Measurements from ENCODE around the gene SHANK3. TPM values are rescaled to one million over a fixed set of nuclear protein-coding genes. Genes with fewer than 3 reads are reported as not detected.

Gene SHANK3
- total RNA-seq, 2 donors from 2014 or later, result 8.2 to 12.3 TPM

DNA sequence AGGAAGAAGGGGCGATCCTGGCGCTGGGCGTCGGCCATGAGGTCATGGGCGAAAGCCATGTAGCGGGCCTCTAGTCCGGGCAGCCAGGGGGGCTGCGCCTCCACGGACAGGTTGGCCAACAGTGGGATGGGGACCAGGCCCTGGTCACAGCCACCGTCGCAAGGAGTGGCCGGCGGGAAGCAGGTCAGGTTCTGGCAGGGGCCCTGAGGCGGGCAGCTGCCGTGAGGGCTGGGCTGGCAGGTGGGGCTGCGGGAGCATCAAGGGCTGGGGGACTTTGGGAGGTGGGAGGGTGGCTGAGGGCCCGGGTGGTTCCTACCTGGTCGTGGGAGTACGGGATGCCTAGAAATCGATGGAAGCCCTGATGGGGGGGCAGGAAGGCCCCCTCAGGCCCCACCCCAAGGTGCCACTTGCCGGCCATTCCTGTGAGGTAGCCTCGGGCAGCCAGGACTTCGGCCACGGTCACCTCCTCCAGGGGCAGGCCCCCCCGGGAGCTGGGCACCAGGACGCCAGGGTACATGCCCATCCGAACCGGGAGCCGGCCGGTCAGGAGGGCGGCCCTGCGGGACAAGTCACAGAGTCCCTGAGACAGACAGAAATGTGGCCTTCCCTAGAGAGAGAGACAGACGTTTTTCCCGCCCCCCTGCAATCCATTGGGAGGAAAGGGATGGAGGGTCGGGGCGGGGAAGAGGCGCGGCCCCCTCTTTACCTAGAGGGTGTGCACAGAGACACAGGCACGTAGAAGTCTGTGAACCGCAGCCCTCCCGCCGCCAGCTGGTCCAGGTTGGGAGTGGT is 45.6 kb upstream of the SHANK3 start:
- H3K27ac ChIP-seq, result peak overlapping the region; percentile 77 to 78
- no peaks in the 10 kb centered on the region for H3K9me3 ChIP-seq
- TF ChIP-seq, protein P1, sequence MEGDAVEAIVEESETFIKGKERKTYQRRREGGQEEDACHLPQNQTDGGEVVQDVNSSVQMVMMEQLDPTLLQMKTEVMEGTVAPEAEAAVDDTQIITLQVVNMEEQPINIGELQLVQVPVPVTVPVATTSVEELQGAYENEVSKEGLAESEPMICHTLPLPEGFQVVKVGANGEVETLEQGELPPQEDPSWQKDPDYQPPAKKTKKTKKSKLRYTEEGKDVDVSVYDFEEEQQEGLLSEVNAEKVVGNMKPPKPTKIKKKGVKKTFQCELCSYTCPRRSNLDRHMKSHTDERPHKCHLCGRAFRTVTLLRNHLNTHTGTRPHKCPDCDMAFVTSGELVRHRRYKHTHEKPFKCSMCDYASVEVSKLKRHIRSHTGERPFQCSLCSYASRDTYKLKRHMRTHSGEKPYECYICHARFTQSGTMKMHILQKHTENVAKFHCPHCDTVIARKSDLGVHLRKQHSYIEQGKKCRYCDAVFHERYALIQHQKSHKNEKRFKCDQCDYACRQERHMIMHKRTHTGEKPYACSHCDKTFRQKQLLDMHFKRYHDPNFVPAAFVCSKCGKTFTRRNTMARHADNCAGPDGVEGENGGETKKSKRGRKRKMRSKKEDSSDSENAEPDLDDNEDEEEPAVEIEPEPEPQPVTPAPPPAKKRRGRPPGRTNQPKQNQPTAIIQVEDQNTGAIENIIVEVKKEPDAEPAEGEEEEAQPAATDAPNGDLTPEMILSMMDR (IDR thresholded peaks at IDR 0.05), result no peak
- H3K4me3 ChIP-seq, result peak overlapping the region; percentile 78
- DNase-seq (ENCODE audit: low spot score), result no peak
- H3K4me1 ChIP-seq, result peaks cover 0 to 31% of the 10 kb centered on the region in 2 donors
- no peaks in the 10 kb centered on the region for H3K36me3 ChIP-seq
- no peaks in the 10 kb centered on the region for H3K27me3 ChIP-seq

DNA sequence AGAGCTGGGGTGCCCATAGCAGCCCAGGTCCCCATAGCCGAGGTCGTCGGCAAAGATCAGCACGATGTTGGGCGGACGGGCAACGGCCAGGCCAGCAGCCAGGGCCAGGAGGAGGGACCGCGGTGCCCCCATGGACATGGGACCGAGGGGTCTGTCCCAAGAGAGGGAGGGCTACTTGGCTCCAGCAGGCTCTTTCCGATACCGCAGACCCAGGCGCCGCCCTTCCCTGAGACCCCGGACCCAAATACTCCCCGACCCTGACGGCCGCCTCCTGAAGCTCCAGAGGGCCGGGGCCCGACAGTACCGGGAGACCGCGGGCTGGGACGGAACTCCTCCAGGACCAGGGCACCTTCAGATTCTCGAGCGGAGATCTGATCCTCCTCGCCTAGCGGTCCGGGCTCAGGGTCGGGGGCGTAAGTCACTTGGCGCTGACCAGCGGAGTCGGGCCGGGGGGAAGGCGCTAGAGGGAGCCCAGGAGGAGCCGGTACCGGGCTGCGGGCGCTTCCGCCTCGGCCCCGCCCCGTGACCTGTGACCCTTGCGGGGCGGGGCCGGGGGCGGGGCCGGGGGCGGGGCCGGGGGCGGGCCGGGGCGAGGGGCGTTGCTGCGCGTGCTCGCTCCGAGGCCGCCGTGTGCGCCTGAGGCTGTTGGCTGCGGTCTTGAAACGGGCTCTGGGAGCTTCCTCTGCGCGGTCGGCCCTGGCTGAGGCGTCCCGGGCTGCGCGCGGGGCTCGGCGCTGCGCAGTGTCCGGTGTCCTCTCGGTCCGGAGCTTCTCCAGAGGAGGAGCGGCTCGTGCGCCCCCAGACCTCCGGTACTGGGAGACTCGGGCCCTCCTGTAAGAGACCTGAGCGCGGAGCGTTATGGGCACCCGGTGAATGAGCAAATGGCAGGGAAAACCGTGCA is 44.7 kb upstream of the SHANK3 start, which contains the start of gene ARSA:
Gene ARSA (minus strand): TSS at position 511 of the 901 bp plus-strand sequence. CDS start 373 bp downstream, at position 138.
- H3K36me3 ChIP-seq, result no peaks in the 10 kb centered on the region
- peak within 1 kb of the TSS; percentile 78 for H3K4me3 ChIP-seq
- peak within 1 kb of the TSS; percentile 77 to 78 for H3K27ac ChIP-seq
- DNase-seq (ENCODE audit: low spot score), result peak; percentile 79
- TF ChIP-seq, protein P1 (IDR thresholded peaks at IDR 0.05), result peak in 1 of 2 donors; percentile 60
- no peaks in the 10 kb centered on the region for H3K27me3 ChIP-seq
- H3K4me1 ChIP-seq, result peaks cover 0 to 23% of the 10 kb centered on the region in 2 donors
- no peaks in the 10 kb centered on the region for H3K9me3 ChIP-seq

DNA sequence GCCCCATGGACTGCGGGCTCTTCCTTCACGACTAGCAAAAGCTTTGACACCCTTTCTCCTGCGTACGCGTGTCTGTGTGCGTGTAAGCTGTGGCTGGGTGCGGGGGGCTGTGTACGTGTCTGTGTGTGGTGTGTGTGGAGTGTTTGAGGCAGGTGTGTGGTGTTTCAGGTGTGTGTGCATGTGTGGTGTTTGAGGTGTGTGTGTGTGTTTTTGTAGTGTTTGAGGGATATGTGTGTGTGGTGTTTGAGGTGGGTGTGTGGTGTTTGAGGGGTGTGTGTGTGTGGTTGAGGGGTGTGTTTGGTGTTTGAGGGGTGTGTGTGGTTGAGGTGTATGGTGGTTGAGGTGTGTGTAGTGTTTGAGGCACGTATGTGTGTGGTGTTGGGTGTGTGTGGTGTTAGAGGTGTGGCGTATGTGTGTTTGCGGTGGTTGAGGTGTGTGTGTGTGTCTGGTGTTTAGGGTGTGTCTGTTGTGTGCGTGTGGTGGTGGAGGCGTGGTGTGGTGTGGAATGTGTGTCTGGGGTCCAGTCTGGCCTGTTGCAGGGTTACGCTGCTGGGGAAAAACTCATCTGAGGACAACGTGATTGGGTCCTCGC is 44.0 kb upstream of the SHANK3 start:
- H3K4me3 ChIP-seq, result peak overlapping the region; percentile 78
- DNase-seq (ENCODE audit: low spot score), result no peak
- TF ChIP-seq, protein P1 (IDR thresholded peaks at IDR 0.05), result no peak
- H3K27me3 ChIP-seq, result no peaks in the 10 kb centered on the region
- no peaks in the 10 kb centered on the region for H3K36me3 ChIP-seq
- peak overlapping the region; percentile 72 to 77 for H3K27ac ChIP-seq
- peaks cover 0 to 23% of the 10 kb centered on the region in 2 donors for H3K4me1 ChIP-seq
- H3K9me3 ChIP-seq, result no peaks in the 10 kb centered on the region

DNA sequence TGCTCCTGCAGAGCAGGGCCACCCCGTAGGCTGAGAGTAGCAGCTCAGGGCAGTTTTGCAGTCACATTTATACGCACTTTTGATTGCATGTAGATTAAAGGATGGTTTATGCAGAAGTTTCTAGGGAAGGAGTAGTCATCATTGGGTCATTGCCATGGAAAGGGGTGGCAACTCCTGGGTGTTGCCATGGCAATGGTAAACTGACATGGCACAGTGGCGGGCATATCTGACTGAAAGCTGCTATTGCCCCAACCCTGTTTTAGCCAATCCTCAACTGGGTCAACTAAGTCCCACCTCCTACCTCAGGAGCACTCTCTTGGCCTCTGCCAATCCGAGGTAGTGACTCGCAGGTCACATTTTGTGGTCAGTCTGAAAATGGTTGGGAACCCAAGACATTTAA is 42.2 kb upstream of the SHANK3 start:
- Histone ChIP-seq H3K36me3 (no peaks in the 10 kb centered on the region), H3K9me3 (no peaks in the 10 kb centered on the region), H3K27ac (no peak overlapping the region), H3K4me3 (no peak overlapping the region), H3K27me3 (no peaks in the 10 kb centered on the region), H3K4me1 (peaks cover 0 to 23% of the 10 kb centered on the region in 2 donors)
- no peak for DNase-seq (ENCODE audit: low spot score)
- TF ChIP-seq, protein P1 (IDR thresholded peaks at IDR 0.05), result no peak

DNA sequence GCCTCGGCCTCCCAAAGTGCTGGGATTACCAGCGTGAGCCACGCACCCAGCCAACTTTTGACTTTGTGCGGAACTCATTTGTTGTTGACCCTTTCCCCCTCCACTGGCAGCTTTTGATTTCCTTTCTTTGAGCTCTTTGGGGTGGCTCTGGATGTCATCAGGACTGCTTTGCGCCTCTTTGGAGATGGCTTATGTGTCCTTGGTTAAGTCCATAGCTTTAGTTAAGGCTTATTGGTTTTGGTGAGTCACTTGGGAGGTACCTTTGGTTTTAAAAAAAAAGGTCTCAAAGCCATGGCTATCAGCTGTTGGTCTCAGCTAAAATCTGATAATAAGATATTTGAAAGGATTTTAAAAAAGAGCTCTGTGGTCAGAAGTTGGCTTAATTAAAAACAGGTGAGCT is 39.5 kb upstream of the SHANK3 start:
- TF ChIP-seq, protein P1 (IDR thresholded peaks at IDR 0.05), result no peak
- no peaks in the 10 kb centered on the region for H3K27me3 ChIP-seq
- no peak overlapping the region for H3K27ac ChIP-seq
- no peak for DNase-seq (ENCODE audit: low spot score)
- H3K4me3 ChIP-seq, result no peak overlapping the region
- no peaks in the 10 kb centered on the region for H3K9me3 ChIP-seq
- peaks cover 0 to 8% of the 10 kb centered on the region in 2 donors for H3K4me1 ChIP-seq
- no peaks in the 10 kb centered on the region for H3K36me3 ChIP-seq
